ENCODE data around the gene NBPF1. TPM values are rescaled to one million over a fixed set of nuclear protein-coding genes. Genes with fewer than 3 reads are reported as not detected.
"Not testable (repeated sequence)": the region's sequence is repeated elsewhere in the genome, so short reads cannot be mapped to it uniquely, and the experiment has no call there.

The NBPF1 gene
- total RNA-seq, 1 experiment from 2014 or later = 27.7 TPM

- Histone ChIP-seq H3K27ac (ENCODE audit: insufficient read length, low read depth, low read length) (no peak overlapping the region), H2BK5ac (ENCODE audit: insufficient read length, low read length) (no peak overlapping the region), H3K4me1 (ENCODE audit: insufficient read depth, low read length) (no peaks in the 10 kb centered on the region), H2BK20ac (ENCODE audit: low read depth, low read length, poor library complexity, severe bottlenecking) (no peak overlapping the region), H4K20me1 (ENCODE audit: control insufficient read depth, insufficient read depth, insufficient read length) (no peaks in the 10 kb centered on the region), H2BK120ac (ENCODE audit: low read depth, low read length, poor library complexity, severe bottlenecking) (no peak overlapping the region), H3K14ac (ENCODE audit: insufficient read depth, low read length) (no peak overlapping the region), H4K8ac (replicated peaks; ENCODE audit: insufficient read length, low read depth, low read length) (no peak overlapping the region), H4K5ac (ENCODE audit: insufficient read length, low read depth, low read length) (no peak overlapping the region), H2AK5ac (ENCODE audit: insufficient read length, low read length) (no peak overlapping the region), H2BK12ac (ENCODE audit: insufficient read length, low read depth, low read length) (no peak overlapping the region), H3K27me3 (ENCODE audit: insufficient read depth, low read length) (no peaks in the 10 kb centered on the region), H3K23me2 (ENCODE audit: insufficient read length, low read depth, low read length, poor library complexity, severe bottlenecking) (no peaks in the 10 kb centered on the region), H3K9me3 (ENCODE audit: control insufficient read depth, low read depth, low read length) (no peaks in the 10 kb centered on the region), H3K18ac (ENCODE audit: insufficient read length, low read depth, low read length) (no peak overlapping the region), H3T11ph (ENCODE audit: low read length) (no peak overlapping the region), H3K56ac (ENCODE audit: insufficient read length, low read depth, low read length) (no peak overlapping the region), H3K4me2 (ENCODE audit: insufficient read depth, insufficient read length, low read length) (no peak overlapping the region), H3K9ac (ENCODE audit: extremely low read depth, insufficient read length, low read length) (no peak overlapping the region), H3K23ac (ENCODE audit: insufficient read length, low read depth, low read length) (no peak overlapping the region), H3K4ac (ENCODE audit: low read depth, low read length) (no peak overlapping the region), H3K79me2 (ENCODE audit: insufficient read depth, low read length) (no peaks in the 10 kb centered on the region), H2AFZ (ENCODE audit: low read length) (no peak overlapping the region), H2BK15ac (ENCODE audit: low read depth, low read length) (no peak overlapping the region), H4K91ac (ENCODE audit: insufficient read length, low read depth, low read length) (no peak overlapping the region), H3K79me1 (ENCODE audit: insufficient read depth, low read depth, low read length, poor library complexity, severe bottlenecking) (no peaks in the 10 kb centered on the region)
- TF ChIP-seq CTCF (conservative IDR thresholded peaks at IDR 0.05) = peak; percentile 59; the same call in 2 of the 3 replicates
- no peak overlapping the region for H3K4me3 Mint-ChIP-seq
- no peak overlapping the region for H3K27ac Mint-ChIP-seq
- no peaks in the 10 kb centered on the region for H3K9me3 Mint-ChIP-seq
- no peak for DNase-seq
- H3K4me1 Mint-ChIP-seq = no peaks in the 10 kb centered on the region
- WGBS (ENCODE audit: extremely low coverage, insufficient read length, low lambda C conversion rate) = no CpG with 5 or more reads among the region's 2 CpGs
- H3K36me3 Mint-ChIP-seq (ENCODE audit: insufficient read depth in 1 of 3, low read depth in 3 of 3) = peaks cover 6 to 13% (median 10%) of the 10 kb centered on the region in 3 experiments
- no peaks in the 10 kb centered on the region for H3K27me3 Mint-ChIP-seq (ENCODE audit: low read depth)
Measured at GRCh38 chr1:16621300-16621658, 7.9 kb upstream of the NBPF1 start.

- WGBS (ENCODE audit: extremely low coverage, insufficient read length, low lambda C conversion rate) = no CpG with 5 or more reads among the region's 21 CpGs
- not testable (repeated sequence) for H2BK120ac ChIP-seq (ENCODE audit: low read depth, low read length, poor library complexity, severe bottlenecking); H2BK5ac ChIP-seq (ENCODE audit: insufficient read length, low read length); H3K27me3 Mint-ChIP-seq (ENCODE audit: low read depth); H3K4me2 ChIP-seq (ENCODE audit: insufficient read depth, insufficient read length, low read length); H3K79me1 ChIP-seq (ENCODE audit: insufficient read depth, low read depth, low read length, poor library complexity, severe bottlenecking); H3K9ac ChIP-seq (ENCODE audit: extremely low read depth, insufficient read length, low read length); H3K27ac Mint-ChIP-seq; H3K23ac ChIP-seq (ENCODE audit: insufficient read length, low read depth, low read length); H4K20me1 ChIP-seq (ENCODE audit: control insufficient read depth, insufficient read depth, insufficient read length); H3K4me1 Mint-ChIP-seq; H3K14ac ChIP-seq (ENCODE audit: insufficient read depth, low read length); H4K8ac ChIP-seq (replicated peaks; ENCODE audit: insufficient read length, low read depth, low read length); H3K4ac ChIP-seq (ENCODE audit: low read depth, low read length); H3T11ph ChIP-seq (ENCODE audit: low read length); H3K27ac ChIP-seq (ENCODE audit: insufficient read length, low read depth, low read length); H2AK5ac ChIP-seq (ENCODE audit: insufficient read length, low read length); H3K4me1 ChIP-seq (ENCODE audit: insufficient read depth, low read length); H3K4me3 Mint-ChIP-seq; H2BK12ac ChIP-seq (ENCODE audit: insufficient read length, low read depth, low read length); H3K79me2 ChIP-seq (ENCODE audit: insufficient read depth, low read length); H3K56ac ChIP-seq (ENCODE audit: insufficient read length, low read depth, low read length); H2BK20ac ChIP-seq (ENCODE audit: low read depth, low read length, poor library complexity, severe bottlenecking); H2AFZ ChIP-seq (ENCODE audit: low read length); H4K5ac ChIP-seq (ENCODE audit: insufficient read length, low read depth, low read length); H3K23me2 ChIP-seq (ENCODE audit: insufficient read length, low read depth, low read length, poor library complexity, severe bottlenecking); H3K36me3 Mint-ChIP-seq (ENCODE audit: insufficient read depth in 1 of 3, low read depth in 3 of 3); H3K27me3 ChIP-seq (ENCODE audit: insufficient read depth, low read length); H3K9me3 ChIP-seq (ENCODE audit: control insufficient read depth, low read depth, low read length); H3K9me3 Mint-ChIP-seq; H2BK15ac ChIP-seq (ENCODE audit: low read depth, low read length)
- Histone ChIP-seq H4K91ac (ENCODE audit: insufficient read length, low read depth, low read length) (peak overlapping the region; percentile 17), H3K18ac (ENCODE audit: insufficient read length, low read depth, low read length) (peak overlapping the region; percentile 41)
- DNase-seq = peak; percentile 88
Measured at GRCh38 chr1:16619803-16620501, 6.6 kb upstream of the NBPF1 start.
